HepG2 (cell line): ENCODE data around the gene MBLAC2. TPM values are rescaled to one million over a fixed set of nuclear protein-coding genes. Genes with fewer than 3 reads are reported as not detected.

Experiments used
- ATAC-seq: fragments of 200-7000 bp; cut with Tn5 transposase; 3 replicates; pipeline ENCODE4 v1.9.1; 2020; ENCODE audit warnings: mild to moderate bottlenecking, moderate library complexity
- BruUV-seq: library from RNA; stranded (reverse); fragments of 400-500 nt; replicated peaks from 2 replicates; lab custom pipeline; 2021; lab: Mats Ljungman, UMichigan
- CTCF ChIA-PET: fragments of 300-600 bp; formaldehyde crosslinking; extraction: SDS; loops from one replicate; lab custom pipeline; 2021; ENCODE audit warnings: low total read pairs, inconsistent platforms, low intra/inter-chr PET ratio; lab: Yijun Ruan, JAX
- POLR2A ChIA-PET: fragments of 350-600 bp; sonication (Branson Sonifier 250); formaldehyde crosslinking; loops from one replicate; lab custom pipeline; 2020; ENCODE audit warnings: antibody characterized with exemption, inconsistent platforms; lab: Yijun Ruan, JAX
- DNase-seq: peaks from one replicate; pipeline ENCODE4 v3.0.0-alpha.2; 2015; ENCODE audit warnings: low spot score
- FAIRE-seq: peaks from 3 replicates; lab custom pipeline; 2011; peaks lifted over from hg19 to GRCh38; lab: Jason Lieb, UNC
- H2AFZ ChIP-seq: one replicate; pipeline ENCODE4 v1.6.1; 2011; ENCODE audit warnings: low read length, inconsistent platforms
- H3K27ac ChIP-seq: fragments of 300-600 bp; 3 replicates; pipeline ENCODE4 v1.8.0; 2011; ENCODE audit warnings: mixed run types, mild to moderate bottlenecking, mixed read lengths, low read length, inconsistent platforms; ENCODE audit not compliant: insufficient read depth; ENCODE audit errors: extremely low read length
- H3K27me3 ChIP-seq, 2 experiments: fragments of 200-600 bp in 1 of 2; 2 replicates in 1 of 2; 3 replicates in 1 of 2; pipeline versions ENCODE4 v1.6.0 to v1.8.0; 2011; ENCODE audit warnings: low read length in 2 of 2, mild to moderate bottlenecking in 2 of 2, moderate library complexity in 2 of 2, inconsistent platforms in 1 of 2; ENCODE audit not compliant: insufficient read depth in 2 of 2, control insufficient read depth in 1 of 2
- H3K36me3 ChIP-seq, 2 experiments: fragments of 200-600 bp in 1 of 2; replicated peaks in 1 of 2; 2 replicates in 1 of 2; 3 replicates in 1 of 2; pipeline versions ENCODE4 v1.5.1 to v1.8.0; 2011; ENCODE audit warnings: low read length in 2 of 2, inconsistent platforms in 1 of 2; ENCODE audit not compliant: insufficient read depth in 2 of 2, control insufficient read depth in 1 of 2
- H3K4me1 ChIP-seq: 2 replicates; pipeline ENCODE4 v1.5.1; 2012; ENCODE audit warnings: low read length, inconsistent platforms; ENCODE audit not compliant: insufficient read depth
- H3K4me2 ChIP-seq: 2 replicates; pipeline ENCODE4 v1.6.0; 2011; ENCODE audit warnings: low read depth, low read length, inconsistent platforms
- H3K4me3 ChIP-seq, 3 experiments: fragments of 200-600 bp in 1 of 3; sonication (generic), shearing (Covaris generic) in 1 of 3; replicated peaks in 1 of 3; 2 replicates each; pipeline ENCODE4 v1.5.1; 2011 to 2016; ENCODE audit warnings: low read length in 3 of 3, inconsistent platforms in 2 of 3, low read depth in 2 of 3, mild to moderate bottlenecking in 2 of 3, control low read depth in 1 of 3, mixed read lengths in 1 of 3; ENCODE audit not compliant: insufficient read depth in 1 of 3
- H3K79me2 ChIP-seq: one replicate; pipeline ENCODE4 v1.6.1; 2011; ENCODE audit warnings: low read length, inconsistent platforms; ENCODE audit not compliant: insufficient read depth
- H3K9ac ChIP-seq: 2 replicates; pipeline ENCODE4 v1.6.0; 2011; ENCODE audit warnings: mild to moderate bottlenecking, low read depth, low read length, inconsistent platforms; ENCODE audit not compliant: insufficient read depth
- H3K9me3 ChIP-seq: 2 replicates; pipeline ENCODE4 v1.5.1; 2012; ENCODE audit warnings: mild to moderate bottlenecking, low read length
- H4K20me1 ChIP-seq: 2 replicates; pipeline ENCODE4 v1.6.0; 2011; ENCODE audit warnings: inconsistent platforms, mild to moderate bottlenecking, low read length, moderate library complexity; ENCODE audit not compliant: insufficient read depth
- DMAP1 ChIP-seq: IDR thresholded peaks from 2 replicates; pipeline ENCODE4 v1.6.1; 2016
- E2F2 ChIP-seq: sonication (generic); formaldehyde crosslinking; IDR thresholded peaks from 2 replicates; pipeline ENCODE4 v1.4.0; 2020; ENCODE audit warnings: missing genetic modification reagents, borderline replicate concordance
- HNF1A ChIP-seq, 2 experiments: sonication (generic) in 1 of 2; formaldehyde crosslinking in 1 of 2; IDR thresholded peaks; 2 replicates each; pipeline versions ENCODE4 v1.4.0 to v1.6.1; 2016 to 2020; ENCODE audit warnings: borderline replicate concordance in 1 of 2, low read depth in 1 of 2, mild to moderate bottlenecking in 1 of 2, missing genetic modification reagents in 1 of 2
- MIXL1 ChIP-seq: IDR thresholded peaks from 2 replicates; pipeline ENCODE4 v1.6.1; 2016
- PRMT3 ChIP-seq: sonication (generic); formaldehyde crosslinking; IDR thresholded peaks from 2 replicates; pipeline ENCODE4 v1.8.1; 2022; ENCODE audit warnings: low read depth, mild to moderate bottlenecking, moderate library complexity, missing genetic modification reagents, borderline replicate concordance
- RAD21 ChIP-seq: fragments of 450-650 bp; formaldehyde crosslinking; IDR thresholded peaks from 2 replicates; pipeline ENCODE4 v1.5.0; 2020; ENCODE audit warnings: mild to moderate bottlenecking
- SSRP1 ChIP-seq: IDR thresholded peaks from 2 replicates; pipeline ENCODE4 v1.6.1; 2016; ENCODE audit warnings: control low read depth
- STAG1 ChIP-seq: sonication (generic); formaldehyde crosslinking; IDR thresholded peaks from 2 replicates; pipeline ENCODE4 v1.4.0; 2020; ENCODE audit warnings: missing genetic modification reagents
- ZFP90 ChIP-seq: sonication (generic); formaldehyde crosslinking; IDR thresholded peaks from 2 replicates; pipeline ENCODE4 v1.8.0; 2022; ENCODE audit warnings: missing genetic modification reagents, mild to moderate bottlenecking, inconsistent platforms, borderline replicate concordance
- ZNF292 ChIP-seq: sonication (generic); formaldehyde crosslinking; IDR thresholded peaks from 2 replicates; pipeline ENCODE4 v1.8.1; 2022; ENCODE audit warnings: mild to moderate bottlenecking, low read depth, missing genetic modification reagents, borderline replicate concordance
- WGBS: methylation state at CpG from one replicate; pipeline ENCODE4 v1.1.6; 2017; ENCODE audit warnings: low lambda C conversion rate; 5-methylcytosine and 5-hydroxymethylcytosine counted together
- in situ Hi-C: cut with HindIII; loops from 2 replicates; pipeline ENCODE4 v1.10.0; 2017; ENCODE audit warnings: low pct_unique_long_range_greater_than_20kb; ENCODE audit not compliant: extremely low pct_ligation_motif_present
- intact Hi-C: fragments of 100-400 bp; cut with micrococcal nuclease; formaldehyde crosslinking; loops from one replicate; pipeline ENCODE4 v1.10.0; 2022; ENCODE audit not compliant: unreplicated experiment
- polyA plus RNA-seq, 8 experiments: library from polyadenylated mRNA; depleted of rRNA in 3 of 8; stranded (reverse) in 7 of 8; unstranded in 1 of 8; fragments of >200 nt; fragmentation: Illumina TruSeq in 4 of 8; extraction: Trizol in 4 of 8; gene quantifications; 2 replicates each; pipeline versions ENCODE4 v1.2.1 to v1.2.3, GENCODE V29; 2011 to 2016; ENCODE audit warnings: low read depth in 4 of 8, missing spikeins in 1 of 8, mixed read lengths in 1 of 8; ENCODE audit not compliant: insufficient read depth in 1 of 8
- total RNA-seq, 5 experiments: library from RNA; depleted of rRNA; stranded (reverse); fragments of >200 nt; fragmentation: Illumina TruSeq; extraction: Trizol; gene quantifications; 2 replicates each; pipeline ENCODE4 v1.2.3, GENCODE V29; 2016; ENCODE audit warnings: low read depth in 1 of 5
- TF ChIP-seq, protein P1 (sequence below): sonication (generic); formaldehyde crosslinking; IDR thresholded peaks from 2 replicates; pipeline ENCODE4 v1.5.0; 2020; ENCODE audit warnings: mild to moderate bottlenecking, missing genetic modification reagents, moderate library complexity

Gene MBLAC2
- total and polyA plus RNA-seq, 2 of the 13 experiments (the other 11 are each of a cell fraction or from before 2014, with no cell fraction given): 2.9 to 4.1 TPM

DNA sequence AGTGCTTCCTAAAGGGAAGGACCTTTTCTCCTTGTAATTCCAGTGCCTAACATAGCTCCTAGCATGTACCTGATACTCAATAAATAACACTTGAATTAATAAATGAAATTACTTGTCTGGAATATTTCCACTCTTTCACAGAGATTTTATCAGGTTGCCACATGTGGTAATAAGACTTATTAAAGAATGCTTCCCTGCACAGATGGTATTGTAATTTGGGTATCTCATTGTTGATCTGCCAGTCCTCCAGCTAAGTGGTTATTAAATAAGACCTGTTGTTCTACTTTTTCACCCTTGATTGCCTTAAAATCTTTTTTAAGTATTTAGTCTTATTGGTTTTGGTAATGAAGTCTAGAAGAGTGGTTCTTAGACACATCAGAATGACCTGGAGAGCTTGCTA lies 36.9 kb downstream of the MBLAC2 start (continued):
- TF ChIP-seq ZFP90 (no peak), SSRP1 (no peak), PRMT3 (CRISPR knock-in tag) (no peak), DMAP1 (CRISPR knock-in tag) (no peak)

GRCh38 chr5:90434116-90434714 lies 40.4 kb downstream of the MBLAC2 start:
- FAIRE-seq (peak; percentile 71), DNase-seq (peak; percentile 39), ATAC-seq (peak; percentile 97)
- H3K36me3 ChIP-seq: no peaks in the 10 kb centered on the region
- no peak overlapping the region for H2AFZ ChIP-seq
- H3K9me3 ChIP-seq: no peaks in the 10 kb centered on the region
- 22% methylated on average over 5 of the region's 5 CpGs for WGBS
- intact Hi-C loops (loop anchor here (1.0 to 2.0 kb wide), 2 partner anchors 169 to 1705 kb away; no protein-coding TSS in a partner anchor), in situ Hi-C loops (loop anchor here (10.0 kb wide), 2 partner anchors 101 to 171 kb away; no protein-coding TSS in a partner anchor)
- CTCF ChIA-PET: interaction anchor here (1.1 to 1.7 kb wide), 3 partner anchors 170 to 1705 kb away, joined by 3 to 7 read pairs (median 5); no protein-coding TSS in a partner anchor
- no peaks in the 10 kb centered on the region for H3K4me1 ChIP-seq
- no peaks in the 10 kb centered on the region for H4K20me1 ChIP-seq
- H3K9ac ChIP-seq: no peak overlapping the region
- POLR2A ChIA-PET: no interaction called here
- TF ChIP-seq STAG1 (peak; percentile 72), ZNF292 (CRISPR knock-in tag) (no peak), RAD21 (CRISPR knock-in tag) (peak; percentile 40; the same call in 1 of the 2 replicates), E2F2 (CRISPR knock-in tag) (no peak), HNF1A (IDR thresholded peaks at IDR 0.05; ENCODE audit: low read depth) (no peak), HNF1A (CRISPR knock-in tag; IDR thresholded peaks at IDR 0.05; ENCODE audit: borderline replicate concordance) (no peak), MIXL1 (CRISPR knock-in tag) (0 out of 2 replicates have a peak, but pooled peaks have one; percentile 25)
- TF ChIP-seq, protein P1, sequence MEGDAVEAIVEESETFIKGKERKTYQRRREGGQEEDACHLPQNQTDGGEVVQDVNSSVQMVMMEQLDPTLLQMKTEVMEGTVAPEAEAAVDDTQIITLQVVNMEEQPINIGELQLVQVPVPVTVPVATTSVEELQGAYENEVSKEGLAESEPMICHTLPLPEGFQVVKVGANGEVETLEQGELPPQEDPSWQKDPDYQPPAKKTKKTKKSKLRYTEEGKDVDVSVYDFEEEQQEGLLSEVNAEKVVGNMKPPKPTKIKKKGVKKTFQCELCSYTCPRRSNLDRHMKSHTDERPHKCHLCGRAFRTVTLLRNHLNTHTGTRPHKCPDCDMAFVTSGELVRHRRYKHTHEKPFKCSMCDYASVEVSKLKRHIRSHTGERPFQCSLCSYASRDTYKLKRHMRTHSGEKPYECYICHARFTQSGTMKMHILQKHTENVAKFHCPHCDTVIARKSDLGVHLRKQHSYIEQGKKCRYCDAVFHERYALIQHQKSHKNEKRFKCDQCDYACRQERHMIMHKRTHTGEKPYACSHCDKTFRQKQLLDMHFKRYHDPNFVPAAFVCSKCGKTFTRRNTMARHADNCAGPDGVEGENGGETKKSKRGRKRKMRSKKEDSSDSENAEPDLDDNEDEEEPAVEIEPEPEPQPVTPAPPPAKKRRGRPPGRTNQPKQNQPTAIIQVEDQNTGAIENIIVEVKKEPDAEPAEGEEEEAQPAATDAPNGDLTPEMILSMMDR (CRISPR knock-in tag): peak; percentile 82
- no peak overlapping the region for H3K4me2 ChIP-seq
- no peaks in the 10 kb centered on the region for H3K27me3 ChIP-seq
- no peak overlapping the region for H3K4me3 ChIP-seq
- BruUV-seq: no TSS peak
- no peaks in the 10 kb centered on the region for H3K79me2 ChIP-seq
- H3K27ac ChIP-seq: no peak overlapping the region
